Midbrain (tissue), 1 donor: Measurements from ENCODE around the gene AHCYL1.

Experiments
- DNase-seq: peaks from one replicate; lab custom pipeline; 2025; lab: John Stamatoyannopoulos, UW

AHCYL1 gene

GRCh38 chr1:109976762-109977161 is 7.8 kb upstream of the AHCYL1 start:
- no peak for DNase-seq

GRCh38 chr1:109977225-109977624 is 7.3 kb upstream of the AHCYL1 start:
- no peak for DNase-seq

- DNase-seq = no peak
Measured at GRCh38 chr1:109977657-109978378, 6.7 kb upstream of the AHCYL1 start.

- no peak for DNase-seq
Measured at GRCh38 chr1:109978761-109979488, 5.6 kb upstream of the AHCYL1 start.

- no peak for DNase-seq
Measured at GRCh38 chr1:109979489-109980091, 5.0 kb upstream of the AHCYL1 start.

GRCh38 chr1:109980324-109981003 is 4.1 kb upstream of the AHCYL1 start:
- DNase-seq = no peak

- DNase-seq = no peak
Measured at GRCh38 chr1:109981004-109981335, 3.6 kb upstream of the AHCYL1 start.

GRCh38 chr1:109983380-109984189 is 980 bp upstream of the AHCYL1 start:
- DNase-seq = no peak

GRCh38 chr1:109984190-109984455 is 442 bp upstream of the AHCYL1 start:
- DNase-seq = no peak

- DNase-seq = no peak
Measured at GRCh38 chr1:109985247-109986053, 885 bp downstream of the AHCYL1 start.

GRCh38 chr1:109986054-109986444 is 1.5 kb downstream of the AHCYL1 start:
- DNase-seq = no peak

GRCh38 chr1:109988349-109988914 is 3.9 kb downstream of the AHCYL1 start:
- no peak for DNase-seq

GRCh38 chr1:109989506-109990301 is 5.1 kb downstream of the AHCYL1 start:
- peak; percentile 33 for DNase-seq

GRCh38 chr1:109990302-109990653 is 5.7 kb downstream of the AHCYL1 start:
- DNase-seq = no peak

- DNase-seq = peak; percentile 19
Measured at GRCh38 chr1:109991400-109991925, 6.9 kb downstream of the AHCYL1 start.

- DNase-seq = peak; percentile 42
Measured at GRCh38 chr1:109993885-109994284, 9.3 kb downstream of the AHCYL1 start.

- peak; percentile 60 for DNase-seq
Measured at GRCh38 chr1:109994654-109995053, 10.1 kb downstream of the AHCYL1 start.

- no peak for DNase-seq
Measured at GRCh38 chr1:109995536-109995935, 11.0 kb downstream of the AHCYL1 start.

- DNase-seq = no peak
Measured at GRCh38 chr1:109996476-109996875, 11.9 kb downstream of the AHCYL1 start.
